SK-N-SH (cell line): ENCODE measurements around the gene PPP2R1A. TPM values are rescaled to one million over a fixed set of nuclear protein-coding genes. Genes with fewer than 3 reads are reported as not detected.

Experiments used
- CTCF ChIA-PET: fragments of 300-600, 350-600 bp; formaldehyde crosslinking; extraction: SDS; loops from one replicate; lab custom pipeline; 2021; lab: Yijun Ruan, JAX
- POLR2A ChIA-PET: fragments of 350-600 bp; sonication (Branson Sonifier 250); formaldehyde crosslinking; extraction: SDS; loops from one replicate; lab custom pipeline; 2020; ENCODE audit warnings: antibody characterized with exemption, inconsistent platforms; lab: Yijun Ruan, JAX
- DNase-seq: peaks from one replicate; pipeline ENCODE4 v3.0.0; 2012
- H2AFZ ChIP-seq: fragments of 200-600 bp; sonication (generic); 2 replicates; pipeline ENCODE4 v1.8.1; 2016; ENCODE audit warnings: antibody characterized with exemption, mild to moderate bottlenecking, low read depth
- H3F3A ChIP-seq: fragments of 200-600 bp; sonication (generic); replicated peaks from 2 replicates; pipeline ENCODE3; 2016; ENCODE audit warnings: antibody characterized with exemption, mild to moderate bottlenecking; ENCODE audit not compliant: insufficient read depth
- H3K27ac ChIP-seq, 2 experiments: fragments of 200-500 bp in 1 of 2; fragments of 200-600 bp in 1 of 2; sonication (Bioruptor generic) in 1 of 2; sonication (generic), shearing (Covaris generic) in 1 of 2; 2 replicates each; pipeline versions ENCODE4 v1.5.1 to v1.6.1; 2014 to 2016; ENCODE audit warnings: low read depth in 2 of 2, inconsistent platforms in 1 of 2, low read length in 1 of 2, mild to moderate bottlenecking in 1 of 2, mixed read lengths in 1 of 2
- H3K27me3 ChIP-seq: fragments of 200-600 bp; sonication (generic), shearing (Covaris generic); 2 replicates; pipeline ENCODE4 v1.6.1; 2016; ENCODE audit warnings: mixed run types; ENCODE audit not compliant: insufficient read depth
- H3K36me3 ChIP-seq, 2 experiments: fragments of 200-500 bp in 1 of 2; fragments of 200-600 bp in 1 of 2; sonication (Bioruptor generic) in 1 of 2; sonication (generic) in 1 of 2; replicated peaks in 1 of 2; 2 replicates each; pipeline versions ENCODE3 to v1.5.1; 2014 to 2016; ENCODE audit warnings: low read length in 1 of 2, mild to moderate bottlenecking in 1 of 2; ENCODE audit not compliant: insufficient read depth in 2 of 2, control insufficient read depth in 1 of 2
- H3K4me1 ChIP-seq, 2 experiments: fragments of 200-500 bp in 1 of 2; fragments of 200-600 bp in 1 of 2; sonication (Bioruptor generic) in 1 of 2; sonication (generic), shearing (Covaris generic) in 1 of 2; 2 replicates each; pipeline versions ENCODE4 v1.5.1 to v1.6.1; 2014 to 2016; ENCODE audit warnings: low read depth in 1 of 2, low read length in 1 of 2, mixed run types in 1 of 2; ENCODE audit not compliant: insufficient read depth in 2 of 2, control insufficient read depth in 1 of 2
- H3K4me2 ChIP-seq: fragments of 200-600 bp; sonication (generic), shearing (Covaris generic); 2 replicates; pipeline ENCODE4 v1.6.1; 2017; ENCODE audit warnings: mixed run types
- H3K4me3 ChIP-seq, 2 experiments: fragments of 200-500 bp in 1 of 2; fragments of 200-600 bp in 1 of 2; sonication (Bioruptor generic) in 1 of 2; sonication (generic), shearing (Covaris generic) in 1 of 2; 2 replicates each; pipeline versions ENCODE4 v1.5.1 to v1.8.1; 2014 to 2016; ENCODE audit warnings: low read depth in 2 of 2, inconsistent platforms in 1 of 2, low read length in 1 of 2, mild to moderate bottlenecking in 1 of 2, mixed read lengths in 1 of 2, moderate library complexity in 1 of 2
- H3K79me2 ChIP-seq: fragments of 200-600 bp; sonication (generic); 2 replicates; pipeline ENCODE4 v1.8.1; 2017; ENCODE audit warnings: mild to moderate bottlenecking; ENCODE audit not compliant: insufficient read depth
- H3K9ac ChIP-seq: fragments of 200-600 bp; sonication (generic); 2 replicates; pipeline ENCODE4 v1.6.1; 2017; ENCODE audit warnings: mixed run types
- H3K9me2 ChIP-seq: fragments of 200-600 bp; sonication (generic); 2 replicates; pipeline ENCODE4 v1.6.1; 2017; ENCODE audit warnings: mixed run types
- H3K9me3 ChIP-seq: fragments of 200-600 bp; sonication (generic); 2 replicates; pipeline ENCODE4 v1.6.1; 2017; ENCODE audit warnings: mixed run types, mild to moderate bottlenecking, moderate library complexity
- H4K20me1 ChIP-seq: fragments of 200-600 bp; sonication (generic); 2 replicates; pipeline ENCODE4 v1.6.1; 2017; ENCODE audit warnings: mild to moderate bottlenecking, mixed run types; ENCODE audit not compliant: insufficient read depth
- ELF1 ChIP-seq: IDR thresholded peaks from 2 replicates; pipeline ENCODE4 v1.4.0; 2012
- EP300 ChIP-seq, 2 experiments: IDR thresholded peaks; 2 replicates each; pipeline versions ENCODE4 v1.4.0 to v1.6.1; 2012; ENCODE audit warnings: borderline replicate concordance in 1 of 2, low read depth in 1 of 2, low read length in 1 of 2
- EZH2phosphoT487 ChIP-seq: fragments of 200-600 bp; sonication (generic); IDR thresholded peaks from 2 replicates; pipeline ENCODE4 v1.6.1; 2017; ENCODE audit warnings: low read depth, mixed run types, mild to moderate bottlenecking, antibody characterized with exemption, moderate library complexity, borderline replicate concordance
- FOXJ3 ChIP-seq: sonication (generic); formaldehyde crosslinking; IDR thresholded peaks from 2 replicates; pipeline ENCODE4 v1.5.1; 2020; ENCODE audit warnings: mild to moderate bottlenecking, missing genetic modification reagents
- IRF3 ChIP-seq: fragments of 150-350 bp; IDR thresholded peaks from 2 replicates; pipeline ENCODE4 v1.6.1; 2016; ENCODE audit warnings: mild to moderate bottlenecking, low read depth, low read length
- JUND ChIP-seq: IDR thresholded peaks from 2 replicates; pipeline ENCODE4 v1.4.0; 2012
- MXI1 ChIP-seq: IDR thresholded peaks from 2 replicates; pipeline ENCODE4 v1.6.1; 2012; ENCODE audit warnings: mild to moderate bottlenecking, low read depth, low read length, improper control_type of control experiment
- PBX3 ChIP-seq: IDR thresholded peaks from 2 replicates; pipeline ENCODE4; 2012
- RAD21 ChIP-seq: IDR thresholded peaks from 2 replicates; pipeline ENCODE4 v1.6.1; 2012; ENCODE audit warnings: mild to moderate bottlenecking, low read length
- RCOR1 ChIP-seq: fragments of 150-350 bp; IDR thresholded peaks from 2 replicates; pipeline ENCODE4 v1.6.1; 2017; ENCODE audit warnings: antibody characterized with exemption, low read length
- REST ChIP-seq: IDR thresholded peaks from 2 replicates; pipeline ENCODE4 v1.6.1; 2012; ENCODE audit warnings: mild to moderate bottlenecking, low read depth, low read length, moderate library complexity
- TEAD4 ChIP-seq: IDR thresholded peaks from 2 replicates; pipeline ENCODE4 v1.4.0; 2012; ENCODE audit warnings: mild to moderate bottlenecking, borderline replicate concordance; ENCODE audit not compliant: insufficient read depth
- USF2 ChIP-seq: fragments of 150-350 bp; IDR thresholded peaks from 2 replicates; pipeline ENCODE4 v1.6.1; 2017; ENCODE audit warnings: antibody characterized with exemption, low read length, low read depth, borderline replicate concordance
- WGBS: methylation state at CpG from one replicate; pipeline ENCODE4 v1.1.6; 2017; ENCODE audit warnings: low lambda C conversion rate; 5-methylcytosine and 5-hydroxymethylcytosine counted together
- polyA plus RNA-seq, 3 experiments: library from polyadenylated mRNA; depleted of rRNA; stranded (reverse); fragments of >200 nt; gene quantifications; 2 replicates each; pipeline ENCODE4 v1.2.3, GENCODE V29; 2012

PPP2R1A gene
- polyA plus RNA-seq, 1 of the 3 experiments (the other 2 are of a cell fraction), result 163 TPM

GRCh38 chr19:52227196-52227940 is 37.5 kb downstream of the PPP2R1A start:
- no peak overlapping the region for H3K4me2 ChIP-seq
- H3K4me1 ChIP-seq, result no peaks in the 10 kb centered on the region; a peak in 1 of 4 replicates
- peaks cover 53 to 55% of the 10 kb centered on the region in 2 experiments for H3K36me3 ChIP-seq
- H3K4me3 ChIP-seq, result no peak overlapping the region
- H2AFZ ChIP-seq, result no peak overlapping the region
- H3K9ac ChIP-seq, result no peak overlapping the region
- H3F3A ChIP-seq, result peaks cover 15% of the 10 kb centered on the region
- POLR2A ChIA-PET, result interaction anchor here (0.9 kb wide), 1 partner anchor 27 kb away, joined by 3 read pairs; no protein-coding TSS in a partner anchor
- H3K9me2 ChIP-seq, result no peaks in the 10 kb centered on the region
- no peaks in the 10 kb centered on the region for H3K9me3 ChIP-seq
- 94% methylated on average over 9 of the region's 10 CpGs for WGBS
- H4K20me1 ChIP-seq, result no peaks in the 10 kb centered on the region
- no peak for TF ChIP-seq USF2
- no peak for TF ChIP-seq RCOR1
- no peak for TF ChIP-seq TEAD4
- no peak for TF ChIP-seq PBX3
- TF ChIP-seq FOXJ3 (CRISPR knock-in tag), result no peak
- TF ChIP-seq EP300 (IDR thresholded peaks at IDR 0.05; ENCODE audit: borderline replicate concordance in 1 of 2, low read depth in 1 of 2, low read length in 1 of 2), result no peak
- no peak for TF ChIP-seq IRF3
- TF ChIP-seq REST, result no peak
- TF ChIP-seq EZH2phosphoT487, result no peak
- TF ChIP-seq RAD21, result no peak
- no peak for TF ChIP-seq ELF1
- no peak for TF ChIP-seq JUND
- no peak for TF ChIP-seq MXI1
- H3K27ac ChIP-seq, result no peak overlapping the region
- DNase-seq, result no peak
- H3K79me2 ChIP-seq, result no peaks in the 10 kb centered on the region
- CTCF ChIA-PET, result interaction anchor here (1.0 to 1.5 kb wide), 2 partner anchors 10 kb away, joined by 4 read pairs; no protein-coding TSS in a partner anchor
- no peaks in the 10 kb centered on the region for H3K27me3 ChIP-seq
